NCI-H226 (cell line): ENCODE data around the gene RBM38.
"Not testable (repeated sequence)": the region's sequence is repeated elsewhere in the genome, so short reads cannot be mapped to it uniquely, and the experiment has no call there.

Source experiments
- DNase-seq: peaks from one replicate; pipeline ENCODE4 v3.0.0-alpha.2; 2015

RBM38 gene

DNA sequence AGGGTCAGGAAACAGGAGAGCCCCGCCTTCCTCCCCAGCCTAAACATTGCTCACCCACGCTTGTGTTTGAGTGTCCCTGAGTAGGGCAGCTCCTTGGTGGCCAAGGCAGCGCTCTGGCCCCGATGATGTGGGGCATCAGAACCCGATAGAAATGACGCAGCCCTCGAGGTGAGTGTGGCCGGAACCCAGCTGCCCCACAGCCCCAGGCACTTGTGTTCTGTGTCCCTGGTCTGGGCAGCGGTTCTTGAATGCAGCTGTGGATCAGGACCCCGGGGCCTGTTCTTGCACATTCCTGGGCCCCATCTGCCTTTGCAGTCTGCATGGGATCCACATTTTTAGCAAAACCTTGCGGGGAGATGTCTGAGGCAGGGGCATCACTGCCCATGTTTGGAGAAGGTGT is 12.8 kb downstream of the RBM38 start:
- DNase-seq = no peak

DNA sequence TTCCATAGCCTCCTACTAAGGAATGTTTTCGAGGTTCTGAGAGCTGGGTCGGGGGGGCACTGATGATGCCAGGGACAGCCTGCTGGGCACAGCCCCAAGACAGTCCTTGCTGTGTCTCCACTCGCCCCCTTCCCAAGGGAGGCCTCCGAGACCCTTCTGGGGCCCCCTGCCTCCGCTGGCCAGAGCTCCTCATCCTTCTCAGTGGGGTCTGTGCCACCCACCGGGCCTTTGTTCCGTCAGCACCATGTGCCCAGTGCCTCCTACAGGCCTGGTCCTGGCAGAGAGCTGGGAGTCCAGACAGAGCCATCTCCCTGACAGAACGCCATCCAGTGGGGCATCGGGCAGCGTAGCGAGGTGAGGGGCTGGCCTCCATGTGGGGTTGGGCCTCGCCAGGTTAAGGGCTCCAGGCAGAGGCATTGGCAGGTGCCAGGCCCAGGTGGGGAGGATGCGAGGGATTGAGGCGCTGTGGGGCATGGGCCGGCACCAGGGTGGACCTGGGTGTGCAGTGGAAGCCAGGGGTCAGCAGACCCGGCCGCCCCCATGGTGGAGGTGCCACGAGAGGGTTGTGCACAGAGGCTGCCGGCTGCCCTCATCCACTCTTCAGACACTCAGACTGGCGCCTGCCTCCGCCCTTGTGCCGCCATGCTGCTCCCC is 13.3 kb downstream of the RBM38 start:
- no peak for DNase-seq

DNA sequence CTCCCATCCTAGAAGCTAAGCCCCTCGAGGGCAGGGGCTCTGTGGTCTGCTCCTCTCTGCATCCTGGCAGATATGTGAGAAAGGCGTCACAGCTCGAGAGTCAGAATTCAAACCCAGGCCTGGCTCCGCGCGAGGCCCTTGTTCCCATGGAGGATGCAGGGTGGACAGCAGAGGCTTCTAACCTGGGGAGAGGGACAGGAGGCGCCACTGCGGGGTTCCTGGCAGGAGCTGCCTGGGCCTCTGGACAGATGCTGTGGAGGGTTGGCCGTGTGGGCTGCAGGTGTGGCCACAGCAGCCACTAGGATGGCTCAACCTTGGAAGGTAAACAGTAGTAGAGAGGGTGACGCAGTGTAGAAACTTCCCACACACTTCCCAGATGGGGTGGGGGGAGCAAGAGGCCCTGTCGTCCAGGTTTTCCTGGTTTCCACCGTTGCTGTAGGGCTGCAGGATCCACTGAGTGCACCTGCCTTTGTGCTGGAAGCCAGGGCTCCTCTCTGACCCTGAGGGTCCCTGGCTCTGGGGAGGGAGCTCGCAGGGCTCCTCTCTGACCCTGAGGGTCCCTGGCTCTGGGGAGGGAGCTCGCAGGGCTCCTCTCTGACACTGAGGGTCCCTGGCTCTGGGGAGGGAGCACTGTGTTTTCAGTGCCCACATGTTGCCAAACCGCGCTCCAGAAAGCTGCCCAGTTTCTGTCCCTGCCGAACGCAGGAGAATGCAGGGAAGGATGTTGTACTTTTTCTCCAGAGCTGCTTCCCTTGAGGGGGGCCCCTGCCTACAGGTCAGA is 14.2 kb downstream of the RBM38 start:
- DNase-seq = no peak

DNA sequence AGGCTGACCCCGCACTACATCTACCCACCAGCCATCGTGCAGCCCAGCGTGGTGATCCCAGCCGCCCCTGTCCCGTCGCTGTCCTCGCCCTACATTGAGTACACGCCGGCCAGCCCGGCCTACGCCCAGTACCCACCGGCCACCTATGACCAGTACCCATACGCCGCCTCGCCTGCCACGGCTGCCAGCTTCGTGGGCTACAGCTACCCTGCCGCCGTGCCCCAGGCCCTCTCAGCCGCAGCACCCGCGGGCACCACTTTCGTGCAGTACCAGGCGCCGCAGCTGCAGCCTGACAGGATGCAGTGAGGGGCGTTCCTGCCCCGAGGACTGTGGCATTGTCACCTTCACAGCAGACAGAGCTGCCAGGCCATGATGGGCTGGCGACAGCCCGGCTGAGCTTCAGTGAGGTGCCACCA is 16.4 kb downstream of the RBM38 start:
- no peak for DNase-seq

DNA sequence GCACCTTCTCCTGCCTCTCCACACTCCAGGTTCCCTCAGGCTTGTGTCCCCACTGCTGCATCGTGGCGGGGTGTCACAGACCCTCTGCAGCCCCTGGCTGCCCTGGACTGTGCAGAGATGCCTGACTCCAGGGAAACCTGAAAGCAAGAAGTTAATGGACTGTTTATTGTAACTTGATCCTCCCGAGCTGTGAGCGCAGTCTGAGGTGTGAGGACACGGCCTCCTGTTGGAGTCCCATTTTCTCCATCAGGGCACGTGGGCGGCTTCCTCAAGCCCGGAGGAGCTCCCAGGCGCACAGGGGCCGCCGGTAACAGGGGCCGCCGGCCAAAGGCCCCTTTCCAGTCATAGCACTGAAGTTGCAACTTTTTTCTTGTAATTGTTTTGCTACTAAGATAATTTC is 16.9 kb downstream of the RBM38 start:
- no peak for DNase-seq

DNA sequence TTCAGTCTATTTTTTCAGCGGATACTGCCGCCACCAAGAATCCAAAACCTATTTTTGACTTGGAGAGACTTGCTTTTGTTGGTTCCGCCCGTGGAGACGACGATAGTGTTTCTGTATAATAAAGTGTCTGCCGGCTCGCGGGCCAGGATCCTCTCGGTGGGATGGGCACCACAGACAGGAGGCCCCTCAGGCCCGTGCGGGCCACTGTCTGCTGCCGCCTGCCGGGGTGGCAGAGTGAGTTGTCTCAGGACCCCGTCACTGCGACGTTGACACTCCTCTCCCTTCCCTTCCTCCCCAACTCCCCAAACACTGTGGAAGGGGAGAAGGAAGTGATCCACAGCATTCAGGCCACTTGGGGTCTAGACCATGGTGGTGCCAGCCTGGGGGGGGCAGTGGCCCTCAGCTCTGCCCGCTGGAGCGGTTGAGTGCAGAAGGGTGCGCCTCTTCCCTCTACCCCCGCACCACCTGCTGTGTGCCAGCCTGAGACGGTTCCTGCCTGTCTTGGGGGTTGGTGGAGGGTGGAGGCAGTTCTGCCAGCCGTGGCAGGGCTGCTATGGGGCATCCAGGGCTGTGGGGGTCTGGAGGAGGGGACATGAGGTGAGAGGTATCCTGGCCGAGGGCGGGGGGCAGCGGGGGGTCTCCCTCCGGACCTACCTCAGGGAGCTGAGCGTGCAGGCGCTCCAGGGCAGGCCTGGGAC is 17.5 kb downstream of the RBM38 start:
- no peak for DNase-seq

DNA sequence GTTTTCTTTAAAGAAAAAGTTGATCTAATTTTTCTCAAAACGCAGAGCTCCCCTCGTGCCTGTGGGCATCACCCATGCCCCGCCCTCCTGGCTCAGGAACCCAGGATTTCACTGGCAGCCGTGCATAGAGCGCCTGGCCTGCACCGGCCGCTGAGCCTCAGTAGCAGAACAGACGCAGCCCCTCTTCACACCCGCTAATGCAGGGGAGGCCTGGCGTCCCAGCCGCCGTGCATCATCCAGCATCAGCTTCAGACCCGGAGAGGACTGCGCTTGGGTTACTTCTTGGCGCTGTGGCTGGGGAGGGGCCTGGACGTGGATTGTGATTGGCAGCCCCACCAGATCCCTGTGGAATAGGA is 18.1 kb downstream of the RBM38 start:
- DNase-seq = no peak

DNA sequence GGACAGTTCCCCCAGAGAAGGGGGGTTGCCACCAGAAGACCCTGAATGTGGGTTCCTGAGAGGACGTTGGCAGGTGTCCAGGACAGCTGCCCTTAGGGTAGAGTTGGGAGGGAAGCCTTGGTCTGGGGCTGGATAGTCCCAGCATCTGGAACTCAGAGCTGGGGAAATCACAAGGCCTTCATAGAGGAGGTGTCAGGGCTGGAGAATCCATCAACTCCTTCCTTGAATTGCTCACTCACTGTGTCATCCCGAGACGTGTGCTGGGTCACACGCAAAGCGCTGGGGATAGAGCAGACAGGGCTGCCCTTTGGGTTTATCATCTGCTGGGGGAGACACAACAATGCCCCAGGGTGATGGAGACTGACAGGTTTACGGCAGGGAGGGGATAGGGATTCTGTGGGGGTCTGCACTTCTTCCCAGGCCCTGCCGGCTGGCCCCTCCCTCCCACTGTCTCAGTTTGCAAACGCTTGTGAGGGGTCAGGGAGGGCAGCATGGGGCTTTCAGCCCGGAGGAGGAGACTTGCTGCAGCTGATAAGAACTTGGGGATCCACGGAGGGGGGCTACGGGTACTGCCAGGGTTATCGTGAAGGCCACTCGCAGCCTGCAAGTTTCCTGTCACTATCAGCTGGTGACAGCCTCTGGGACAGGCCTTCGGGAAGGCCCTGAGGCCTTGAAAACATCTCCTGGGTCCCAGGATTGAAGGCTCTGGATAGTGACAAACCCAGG is 18.6 kb downstream of the RBM38 start:
- DNase-seq = no peak

DNA sequence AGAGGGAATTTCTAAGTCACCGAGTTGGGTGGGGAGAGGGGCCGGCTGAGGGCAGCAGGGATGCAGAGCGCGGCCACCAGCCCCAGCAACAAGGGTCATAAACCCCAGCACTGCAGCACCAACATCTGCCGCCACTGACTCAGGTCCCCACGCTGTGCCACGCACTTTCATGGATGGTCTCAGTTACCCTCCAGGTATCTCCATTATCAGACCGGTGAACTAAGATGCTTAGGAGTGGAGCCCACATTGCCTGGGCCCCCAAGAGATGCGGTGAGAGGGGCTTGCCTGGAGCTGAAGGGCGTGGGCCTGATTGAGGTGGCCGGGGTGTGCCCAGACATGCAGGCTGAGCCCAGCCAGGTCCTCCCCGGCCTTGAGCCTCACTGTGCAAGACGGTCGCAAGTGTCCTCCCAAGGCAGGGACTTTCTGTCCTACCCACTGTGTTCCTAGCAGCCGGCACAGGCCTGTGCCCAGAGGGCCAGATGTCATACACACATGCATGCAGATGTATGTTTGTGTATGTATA is 19.3 kb downstream of the RBM38 start:
- DNase-seq = no peak

DNA sequence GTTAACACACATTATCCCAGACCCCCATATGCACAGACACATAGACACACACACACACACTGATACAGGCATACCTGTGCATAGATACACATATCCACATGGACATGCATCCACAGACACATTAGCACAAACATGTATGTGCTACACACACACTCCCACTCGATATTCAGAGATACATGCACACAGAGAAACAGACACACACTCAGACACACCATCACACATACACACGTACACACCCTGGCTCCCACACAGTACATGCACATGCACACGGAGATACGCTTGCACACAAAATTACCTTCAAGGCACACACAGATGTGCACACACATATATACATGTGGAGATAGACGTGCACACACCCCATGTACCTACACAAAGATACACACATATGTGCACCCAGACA is 19.7 kb downstream of the RBM38 start:
- no peak for DNase-seq

DNA sequence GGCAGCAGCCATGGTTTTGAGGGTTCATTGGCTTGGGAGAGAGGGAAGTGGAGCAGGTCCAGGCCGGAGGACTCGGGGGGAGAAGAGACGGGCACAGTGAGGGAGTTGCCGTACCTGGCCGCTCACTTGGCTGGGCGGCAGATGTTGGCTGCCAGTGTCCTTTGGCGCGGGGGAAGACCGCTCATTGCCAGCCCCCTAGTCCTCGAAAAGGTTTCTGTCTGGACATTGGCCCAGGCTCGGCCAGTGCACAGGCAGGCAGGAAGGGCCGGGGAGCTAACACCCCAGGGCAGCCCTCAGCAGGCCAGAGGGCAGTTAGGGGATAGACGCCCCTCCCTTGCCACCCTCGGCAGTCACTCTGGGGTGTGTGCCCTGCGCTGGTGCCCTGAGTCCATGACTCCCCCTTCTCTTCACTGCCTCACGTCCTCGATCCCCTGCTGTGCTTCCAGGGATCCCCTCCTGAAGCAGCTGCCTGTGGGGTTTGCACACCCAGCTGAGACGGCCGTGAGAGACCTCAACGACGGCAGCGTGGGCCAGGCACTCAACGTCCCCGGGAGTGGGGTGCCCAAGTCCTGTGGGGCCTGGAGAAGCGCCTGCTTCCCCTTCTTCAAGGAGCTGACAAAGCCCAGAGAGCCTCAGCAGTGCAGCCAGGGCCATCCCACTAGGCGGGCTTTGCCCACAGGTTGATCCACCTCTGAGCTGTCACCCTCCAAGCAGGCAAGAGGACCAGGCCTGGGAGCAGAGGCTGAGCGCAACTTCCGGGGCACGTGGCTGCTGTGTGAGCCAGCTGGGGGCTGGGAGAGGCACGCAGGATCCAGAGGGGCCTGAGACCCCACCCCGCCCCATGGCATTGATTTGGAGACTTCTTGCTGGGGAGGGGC is 20.4 kb downstream of the RBM38 start:
- DNase-seq = no peak

DNA sequence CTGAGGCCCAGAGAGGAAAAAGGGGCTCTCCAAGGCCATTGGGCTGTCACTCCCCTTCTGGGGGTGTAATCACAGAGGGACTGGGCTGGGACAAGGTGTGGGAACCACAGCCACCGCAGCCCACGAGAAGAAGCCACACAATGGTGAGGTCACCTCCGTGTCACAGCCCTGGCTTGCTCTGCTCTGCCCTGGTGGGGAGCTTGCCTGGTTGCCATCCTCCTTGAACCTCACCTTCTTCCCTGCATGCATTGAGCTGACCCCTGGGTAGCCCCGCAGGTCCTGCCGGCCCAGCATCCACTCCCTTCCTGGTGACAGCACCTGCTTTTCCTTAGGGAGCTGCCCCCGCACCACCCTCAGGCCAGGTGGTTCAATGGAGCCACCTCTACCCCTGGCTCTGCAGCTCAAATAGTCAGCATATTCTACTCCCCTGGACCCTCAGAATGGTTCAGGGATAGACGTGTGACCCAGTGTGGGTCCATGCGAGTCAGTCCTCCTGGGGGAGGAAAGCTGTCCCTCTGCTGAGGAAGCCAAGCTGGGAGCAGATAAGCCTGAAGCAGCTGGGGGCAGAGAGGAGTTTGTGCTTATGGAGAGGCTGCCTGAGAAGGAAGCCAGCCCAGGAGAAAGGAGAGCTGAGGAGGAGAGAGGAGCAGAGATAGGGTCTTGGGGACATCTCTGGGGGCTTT is 21.3 kb downstream of the RBM38 start:
- DNase-seq = no peak

DNA sequence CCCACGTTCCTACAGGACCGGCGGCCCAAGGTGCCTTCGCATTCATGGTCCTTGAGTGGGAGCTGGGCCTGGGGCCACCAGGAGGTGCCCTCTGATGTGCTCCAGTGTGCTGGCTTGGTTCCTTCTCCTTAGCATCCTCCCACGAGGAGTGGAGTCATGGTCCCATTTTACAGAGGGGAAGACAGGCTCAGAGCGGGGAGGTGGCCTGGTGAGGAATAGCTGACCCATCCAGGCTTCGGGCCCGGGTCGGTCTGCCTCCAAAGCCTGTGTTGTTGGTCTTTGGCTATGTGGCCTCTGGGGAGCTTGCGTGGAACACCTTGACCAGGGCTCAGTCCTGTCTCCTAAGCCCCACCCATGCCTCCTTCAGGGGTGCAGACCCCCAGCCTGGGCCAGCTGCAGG is 22.8 kb downstream of the RBM38 start:
- DNase-seq = no peak

DNA sequence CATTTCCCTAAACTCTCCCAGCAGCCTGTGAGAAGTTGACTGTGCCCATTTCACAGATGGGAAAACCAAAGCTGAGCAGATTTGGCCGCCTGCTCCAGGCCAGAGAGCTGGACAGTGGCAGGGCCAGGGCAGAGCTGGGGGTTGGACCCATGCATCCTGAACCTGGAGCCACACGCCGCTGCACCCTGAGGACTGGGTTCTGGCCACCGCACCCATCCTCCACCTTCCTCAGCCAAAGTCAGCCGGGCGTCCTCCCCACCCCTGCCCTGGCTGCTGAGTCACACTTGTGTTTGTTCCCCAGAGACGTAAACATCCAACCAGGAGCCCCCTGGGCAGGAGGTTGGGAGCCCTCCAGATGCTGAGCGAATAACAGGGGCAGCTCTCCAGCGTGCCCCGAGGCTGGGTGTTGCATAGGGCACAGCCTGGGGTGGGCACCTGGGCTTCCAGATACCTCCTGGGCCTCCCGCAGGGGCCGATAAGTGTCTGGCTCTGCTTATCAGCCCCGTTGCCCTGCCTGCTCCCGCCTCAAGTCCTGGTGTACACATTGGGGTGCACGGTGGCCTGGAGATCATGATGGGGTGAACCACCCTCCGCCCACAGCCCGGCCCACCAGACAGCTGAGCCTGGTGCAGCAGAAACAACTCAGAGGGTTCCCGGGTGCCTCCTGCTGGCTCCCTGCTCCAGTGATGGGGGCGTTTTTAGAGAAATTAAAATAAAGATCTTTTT is 23.8 kb downstream of the RBM38 start:
- DNase-seq = no peak

DNA sequence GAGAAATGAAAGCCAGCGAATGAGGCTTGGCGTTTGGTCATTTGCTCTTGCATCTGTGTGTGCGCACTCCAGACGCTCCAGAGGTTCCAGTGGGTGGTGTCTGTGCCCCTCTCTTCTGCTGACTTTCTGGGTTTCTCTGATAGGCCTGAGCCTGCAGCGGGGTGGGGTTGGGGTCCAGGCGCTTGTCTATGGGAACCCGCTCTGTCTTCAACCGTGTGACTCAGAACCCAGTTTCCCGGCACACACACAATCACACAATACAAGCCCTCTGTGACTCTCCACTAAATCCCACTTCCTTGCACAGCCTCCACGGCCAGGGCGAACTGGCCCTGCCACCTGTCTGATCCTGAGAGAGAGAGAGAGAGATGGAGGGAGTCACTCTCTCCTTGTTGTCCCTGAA is 24.6 kb downstream of the RBM38 start:
- DNase-seq = no peak

DNA sequence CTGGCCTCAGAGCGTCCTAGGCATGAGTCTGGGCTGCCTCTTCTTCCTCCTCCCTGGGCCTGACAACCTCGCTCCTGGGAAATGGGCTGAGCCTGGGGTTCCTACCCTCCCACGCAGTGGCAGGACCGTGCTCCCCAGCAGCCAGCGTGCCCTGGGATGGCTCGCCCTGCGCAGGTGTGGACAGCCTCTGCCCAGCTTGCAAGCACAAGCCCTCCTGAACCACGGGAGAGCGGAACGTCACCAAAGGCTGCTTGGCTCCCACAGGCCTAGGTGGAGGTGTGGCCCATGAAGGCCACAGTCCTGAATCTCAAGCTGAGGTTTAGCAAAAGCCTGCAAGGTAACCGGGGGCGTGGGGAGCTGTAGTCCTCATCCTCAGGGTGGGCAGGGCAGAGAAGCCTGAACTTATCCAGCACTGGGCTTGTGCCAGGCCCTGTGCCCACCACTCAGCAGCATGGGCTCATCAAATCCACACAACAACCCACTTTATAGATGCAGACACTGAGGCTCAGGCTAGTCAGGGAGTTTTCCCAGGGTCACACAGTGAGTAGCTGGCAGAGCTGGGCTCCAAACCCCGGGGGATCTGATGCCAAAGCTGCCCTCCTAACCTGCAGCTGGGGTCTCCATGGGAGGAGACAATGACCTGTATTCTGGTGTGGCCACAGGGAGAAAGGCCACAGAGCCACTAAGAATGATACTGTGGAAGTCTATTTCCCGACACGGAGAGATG is 25.3 kb downstream of the RBM38 start:
- no peak for DNase-seq

DNA sequence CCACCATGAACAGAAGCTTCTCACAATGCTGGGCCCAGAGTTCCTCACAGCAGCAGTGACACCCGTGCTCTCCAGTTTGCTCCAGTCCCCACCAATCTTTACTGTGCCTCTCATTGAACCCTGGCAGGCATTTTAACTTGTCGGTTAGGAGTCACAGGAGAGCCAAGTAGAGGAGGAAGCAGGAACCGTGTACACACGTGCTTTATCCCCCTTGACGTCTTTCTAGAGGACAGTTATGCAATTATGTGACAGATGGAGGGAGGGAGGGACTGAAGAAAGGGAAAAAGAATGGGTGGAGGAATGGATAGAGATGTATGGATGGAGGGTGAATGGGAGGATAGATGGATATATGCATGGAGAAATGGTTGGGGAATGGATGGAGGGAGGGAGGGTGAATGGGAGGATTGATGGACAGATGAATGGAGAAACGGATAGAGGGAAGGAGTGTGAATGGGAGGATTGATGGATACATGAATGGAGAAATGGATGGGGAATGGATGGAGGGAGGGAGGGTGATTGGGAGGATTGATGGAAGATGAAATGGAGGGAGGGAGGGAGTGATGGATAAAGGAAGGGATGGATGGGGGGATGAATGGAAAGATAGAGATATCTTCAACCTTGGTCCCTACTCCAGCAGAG is 26.0 kb downstream of the RBM38 start:
- DNase-seq = no peak

DNA sequence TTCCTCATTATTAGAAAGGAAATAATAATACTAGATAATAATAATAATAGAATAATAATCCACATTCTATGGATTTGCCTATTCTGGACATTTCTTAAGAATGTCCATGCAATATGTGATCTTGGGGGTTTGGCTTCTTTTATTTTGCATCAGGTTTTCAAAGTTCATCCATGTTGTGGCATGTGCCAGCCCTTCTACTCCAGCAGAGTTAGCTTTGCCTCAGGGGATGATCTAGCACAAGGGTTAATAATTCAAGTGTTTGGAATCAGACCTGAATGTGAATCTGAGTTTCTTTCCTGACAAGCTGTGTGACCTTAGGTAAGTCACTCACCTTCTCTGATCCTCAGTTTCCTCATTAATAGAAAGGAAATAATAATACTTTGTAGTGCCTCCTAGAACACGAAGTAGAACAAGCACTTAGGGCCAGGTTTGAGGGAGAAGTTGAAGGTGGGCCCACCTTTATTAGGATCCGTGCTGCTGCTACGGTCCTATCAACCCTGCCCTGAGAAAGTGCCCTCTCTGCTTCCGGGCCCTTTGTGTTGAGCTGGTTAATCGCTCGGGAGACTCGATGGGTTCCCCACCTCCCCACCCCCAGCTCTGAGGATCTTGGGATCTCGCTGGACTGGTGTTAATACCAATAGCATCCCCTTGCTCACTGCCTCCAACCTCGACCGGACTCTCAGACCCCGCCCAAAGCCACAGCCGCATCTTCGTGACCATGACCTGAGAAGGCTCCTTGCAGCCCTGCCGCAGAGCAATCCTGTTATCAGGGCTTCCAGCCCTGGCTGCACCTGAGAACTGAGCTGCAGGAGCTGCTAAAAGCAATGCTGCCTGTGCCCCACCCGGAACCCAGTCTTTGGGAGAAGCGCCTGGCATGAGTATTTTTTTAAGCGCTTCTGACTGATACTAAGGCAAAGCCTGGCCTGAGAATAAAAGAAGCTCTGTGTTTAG is 26.9 kb downstream of the RBM38 start:
- no peak for DNase-seq

DNA sequence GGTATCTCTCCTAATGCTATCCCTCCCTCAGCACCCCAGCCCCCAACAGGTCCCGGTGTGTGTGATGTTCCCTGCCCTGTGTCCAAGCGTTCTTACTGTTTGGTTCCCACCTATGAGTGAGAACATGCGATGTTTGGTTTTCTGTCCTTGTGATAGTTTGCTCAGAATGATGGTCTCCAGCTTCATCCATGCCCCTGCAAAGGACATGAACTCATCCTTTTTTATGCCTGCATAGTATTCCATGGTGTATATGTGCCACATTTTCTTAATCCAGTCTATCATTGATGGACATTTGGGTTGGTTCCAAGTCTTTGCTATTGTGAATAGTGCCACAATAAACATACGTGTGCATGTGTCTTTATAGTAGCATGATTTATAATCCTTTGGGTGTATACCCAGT is 28.3 kb downstream of the RBM38 start:
- DNase-seq = not testable (repeated sequence)
